Measurements from ENCODE around the gene RNASE8.

The RNASE8 gene

DNA sequence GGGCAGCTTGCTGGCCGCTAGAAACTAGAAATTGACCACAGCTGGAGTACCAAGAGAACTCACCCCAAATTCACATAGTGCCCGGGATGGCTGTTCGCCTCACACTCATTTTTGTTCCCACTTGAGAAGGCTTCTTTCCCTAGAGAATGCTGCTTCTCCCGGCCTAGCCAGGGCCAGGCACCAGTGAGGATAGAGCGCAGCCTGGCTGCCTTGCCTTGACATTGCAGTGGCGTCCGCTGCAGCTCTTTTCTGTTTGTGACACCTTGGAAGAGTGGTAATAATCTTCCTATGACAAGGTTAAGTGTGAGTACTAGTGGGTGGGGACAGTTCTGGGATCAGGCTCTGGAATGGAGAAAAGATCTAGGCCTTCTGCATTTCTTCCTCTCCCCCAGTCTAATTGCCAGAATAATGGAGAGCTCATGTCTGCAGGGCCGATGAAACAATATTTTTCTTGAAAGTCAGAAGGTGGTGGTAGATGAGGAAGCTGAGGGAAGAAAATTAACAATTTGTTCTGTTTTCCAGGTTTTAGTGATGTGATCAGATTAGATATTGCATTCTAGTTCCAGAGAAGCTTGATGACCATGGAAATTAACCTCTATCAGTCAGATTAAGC, 46.9 kb downstream of the RNASE8 start:
- peak overlapping the region; percentile 75 for H3K27ac ChIP-seq (ENCODE audit: low read depth, low read length)
- no peaks in the 10 kb centered on the region for H4K20me1 ChIP-seq (ENCODE audit: control insufficient read depth, insufficient read depth, low read depth, low read length)
- no peaks in the 10 kb centered on the region for H3K9me2 ChIP-seq (replicated peaks; ENCODE audit: control insufficient read depth, low read length)
- peaks cover 40% of the 10 kb centered on the region for H3K4me1 ChIP-seq (ENCODE audit: control insufficient read depth, low read length)
- H3K9me3 ChIP-seq (ENCODE audit: control insufficient read depth, insufficient read depth, low read length), result no peaks in the 10 kb centered on the region
- H3K4me2 ChIP-seq (ENCODE audit: low read length), result peak overlapping the region; percentile 78
- no peak for TF ChIP-seq EZH2phosphoT487 (IDR thresholded peaks at IDR 0.05; ENCODE audit: borderline replicate concordance, low read length)
- TF ChIP-seq, protein P1, sequence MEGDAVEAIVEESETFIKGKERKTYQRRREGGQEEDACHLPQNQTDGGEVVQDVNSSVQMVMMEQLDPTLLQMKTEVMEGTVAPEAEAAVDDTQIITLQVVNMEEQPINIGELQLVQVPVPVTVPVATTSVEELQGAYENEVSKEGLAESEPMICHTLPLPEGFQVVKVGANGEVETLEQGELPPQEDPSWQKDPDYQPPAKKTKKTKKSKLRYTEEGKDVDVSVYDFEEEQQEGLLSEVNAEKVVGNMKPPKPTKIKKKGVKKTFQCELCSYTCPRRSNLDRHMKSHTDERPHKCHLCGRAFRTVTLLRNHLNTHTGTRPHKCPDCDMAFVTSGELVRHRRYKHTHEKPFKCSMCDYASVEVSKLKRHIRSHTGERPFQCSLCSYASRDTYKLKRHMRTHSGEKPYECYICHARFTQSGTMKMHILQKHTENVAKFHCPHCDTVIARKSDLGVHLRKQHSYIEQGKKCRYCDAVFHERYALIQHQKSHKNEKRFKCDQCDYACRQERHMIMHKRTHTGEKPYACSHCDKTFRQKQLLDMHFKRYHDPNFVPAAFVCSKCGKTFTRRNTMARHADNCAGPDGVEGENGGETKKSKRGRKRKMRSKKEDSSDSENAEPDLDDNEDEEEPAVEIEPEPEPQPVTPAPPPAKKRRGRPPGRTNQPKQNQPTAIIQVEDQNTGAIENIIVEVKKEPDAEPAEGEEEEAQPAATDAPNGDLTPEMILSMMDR (IDR thresholded peaks at IDR 0.05; ENCODE audit: low read depth, low read length, poor library complexity, severe bottlenecking), result peak; percentile 98
- H3K36me3 ChIP-seq (ENCODE audit: control insufficient read depth, low read length), result peaks cover 5% of the 10 kb centered on the region
- peak overlapping the region; percentile 90 for H3K4me3 ChIP-seq (ENCODE audit: low read length)
- peaks cover 16% of the 10 kb centered on the region for H3K79me2 ChIP-seq (ENCODE audit: control insufficient read depth, low read length)
- H3K27me3 ChIP-seq (ENCODE audit: control insufficient read depth, low read length), result no peaks in the 10 kb centered on the region
- H3F3A ChIP-seq (ENCODE audit: control insufficient read depth, insufficient read depth), result 0 out of 2 replicates have a peak, but pooled peaks cover 2% of the 10 kb centered on the region

DNA sequence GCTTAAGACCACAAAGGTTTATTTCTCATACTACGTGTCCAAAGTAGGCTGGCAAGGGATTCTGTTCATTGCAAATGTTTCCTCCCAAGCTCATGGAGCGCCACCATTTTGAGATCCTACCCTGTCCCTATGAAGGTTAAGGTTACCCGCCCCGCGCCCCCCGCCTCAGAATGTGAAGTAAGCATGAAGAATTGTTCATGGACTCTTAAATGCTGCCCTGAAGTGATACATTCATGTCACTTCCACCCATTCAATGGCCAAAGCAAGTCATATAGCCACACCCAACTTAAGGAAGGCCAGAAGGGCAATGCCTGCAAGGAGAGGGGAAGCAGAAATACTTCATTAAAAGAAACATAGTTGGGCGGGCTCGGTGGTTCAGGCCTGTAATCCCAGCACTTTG, 47.5 kb downstream of the RNASE8 start:
- peak overlapping the region; percentile 90 for H3K4me3 ChIP-seq (ENCODE audit: low read length)
- H3K27ac ChIP-seq (ENCODE audit: low read depth, low read length), result no peak overlapping the region
- H3K36me3 ChIP-seq (ENCODE audit: control insufficient read depth, low read length), result peaks cover 5% of the 10 kb centered on the region
- H3K27me3 ChIP-seq (ENCODE audit: control insufficient read depth, low read length), result no peaks in the 10 kb centered on the region
- TF ChIP-seq, protein P1 (IDR thresholded peaks at IDR 0.05; ENCODE audit: low read depth, low read length, poor library complexity, severe bottlenecking), result no peak
- no peak for TF ChIP-seq EZH2phosphoT487 (IDR thresholded peaks at IDR 0.05; ENCODE audit: borderline replicate concordance, low read length)
- peaks cover 38% of the 10 kb centered on the region for H3K4me1 ChIP-seq (ENCODE audit: control insufficient read depth, low read length)
- H3F3A ChIP-seq (ENCODE audit: control insufficient read depth, insufficient read depth), result 0 out of 2 replicates have a peak, but pooled peaks cover 2% of the 10 kb centered on the region
- no peaks in the 10 kb centered on the region for H4K20me1 ChIP-seq (ENCODE audit: control insufficient read depth, insufficient read depth, low read depth, low read length)
- H3K4me2 ChIP-seq (ENCODE audit: low read length), result peak overlapping the region; percentile 78
- H3K9me2 ChIP-seq (replicated peaks; ENCODE audit: control insufficient read depth, low read length), result no peaks in the 10 kb centered on the region
- no peaks in the 10 kb centered on the region for H3K9me3 ChIP-seq (ENCODE audit: control insufficient read depth, insufficient read depth, low read length)
- peaks cover 16% of the 10 kb centered on the region for H3K79me2 ChIP-seq (ENCODE audit: control insufficient read depth, low read length)

DNA sequence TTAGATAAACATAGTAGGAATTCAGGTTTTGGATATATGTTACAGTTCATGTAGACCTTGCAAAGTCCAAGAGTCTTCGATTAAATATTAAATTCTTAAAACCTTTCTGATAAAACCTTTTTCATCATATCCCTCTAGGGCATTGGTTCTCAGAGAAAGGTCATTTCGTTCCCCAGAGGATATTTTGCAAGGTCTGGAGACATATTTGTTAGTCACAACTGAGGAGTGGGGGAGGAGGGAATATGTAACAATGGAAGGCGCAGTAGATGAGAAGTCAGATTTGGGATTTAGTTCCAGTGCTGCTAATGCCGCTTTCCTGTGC, 48.5 kb downstream of the RNASE8 start:
- peaks cover 16% of the 10 kb centered on the region for H3K79me2 ChIP-seq (ENCODE audit: control insufficient read depth, low read length)
- no peaks in the 10 kb centered on the region for H4K20me1 ChIP-seq (ENCODE audit: control insufficient read depth, insufficient read depth, low read depth, low read length)
- H3K9me2 ChIP-seq (replicated peaks; ENCODE audit: control insufficient read depth, low read length), result no peaks in the 10 kb centered on the region
- TF ChIP-seq, protein P1 (IDR thresholded peaks at IDR 0.05; ENCODE audit: low read depth, low read length, poor library complexity, severe bottlenecking), result no peak
- TF ChIP-seq EZH2phosphoT487 (IDR thresholded peaks at IDR 0.05; ENCODE audit: borderline replicate concordance, low read length), result no peak
- H3K36me3 ChIP-seq (ENCODE audit: control insufficient read depth, low read length), result peaks cover 5% of the 10 kb centered on the region
- H3K4me1 ChIP-seq (ENCODE audit: control insufficient read depth, low read length), result peaks cover 38% of the 10 kb centered on the region
- no peak overlapping the region for H3K4me2 ChIP-seq (ENCODE audit: low read length)
- H3F3A ChIP-seq (ENCODE audit: control insufficient read depth, insufficient read depth), result 0 out of 2 replicates have a peak, but pooled peaks cover 2% of the 10 kb centered on the region
- no peaks in the 10 kb centered on the region for H3K9me3 ChIP-seq (ENCODE audit: control insufficient read depth, insufficient read depth, low read length)
- H3K27ac ChIP-seq (ENCODE audit: low read depth, low read length), result no peak overlapping the region
- no peaks in the 10 kb centered on the region for H3K27me3 ChIP-seq (ENCODE audit: control insufficient read depth, low read length)
- H3K4me3 ChIP-seq (ENCODE audit: low read length), result no peak overlapping the region

Data from DOHH2 (cell line).